HCT116 (cell line): ENCODE measurements around the gene C10orf143. TPM values are rescaled to one million over a fixed set of nuclear protein-coding genes. Genes with fewer than 3 reads are reported as not detected.

Experiments
- ATAC-seq: fragments of 200-7000 bp; cut with Tn5 transposase; 2 replicates; pipeline ENCODE4 v1.9.1; 2020; ENCODE audit warnings: mild to moderate bottlenecking, moderate library complexity
- BruUV-seq: library from RNA; stranded (reverse); fragments of 400-500 nt; replicated peaks from 2 replicates; lab custom pipeline; 2021; lab: Mats Ljungman, UMichigan
- CTCF ChIA-PET: fragments of 300-600 bp; sonication (Branson Sonifier 250); formaldehyde crosslinking; loops from one replicate; lab custom pipeline; 2021; ENCODE audit warnings: antibody characterized with exemption; lab: Charles Lee
- POLR2A ChIA-PET: fragments of 300-600, 350-600 bp; sonication (Branson Sonifier 250); formaldehyde crosslinking; loops from one replicate; lab custom pipeline; 2021; ENCODE audit warnings: antibody characterized with exemption; lab: Charles Lee
- RAD21 ChIA-PET, 2 experiments: fragments of 300-600 bp; sonication (Branson Sonifier 250); formaldehyde crosslinking; loops; one replicate each; lab custom pipeline; 2023; ENCODE audit warnings: low total read pairs in 2 of 2; ENCODE audit not compliant: uncharacterized antibody in 2 of 2, unreplicated experiment in 2 of 2, low non-redundant PET in 1 of 2; lab: Charles Lee
- DNase-seq: peaks from one replicate; pipeline ENCODE4 v3.0.0-alpha.2; 2010; ENCODE audit warnings: low read depth, low spot score
- H2AFZ ChIP-seq: fragments of 200-600 bp; shearing (Covaris generic), sonication (generic); 2 replicates; pipeline ENCODE4 v1.6.1; 2017; ENCODE audit warnings: low read depth, mixed run types, mixed read lengths, antibody characterized with exemption, low read length; ENCODE audit not compliant: poor library complexity, severe bottlenecking
- H3K27ac ChIP-seq: 2 replicates; pipeline ENCODE4 v1.5.1; 2012; ENCODE audit warnings: low read depth, low read length
- H3K27me3 ChIP-seq: fragments of 200-600 bp; sonication (generic); 2 replicates; pipeline ENCODE4 v1.6.1; 2016; ENCODE audit warnings: mixed run types, low read length, mixed read lengths; ENCODE audit not compliant: insufficient read depth
- H3K36me3 ChIP-seq, 2 experiments: fragments of 200-500 bp in 1 of 2; fragments of 200-600 bp in 1 of 2; sonication (Bioruptor generic) in 1 of 2; sonication (generic) in 1 of 2; 2 replicates each; pipeline versions ENCODE4 v1.5.1 to v1.6.1; 2014 to 2016; ENCODE audit warnings: low read length in 2 of 2, inconsistent platforms in 1 of 2, mixed read lengths in 1 of 2, mixed run types in 1 of 2; ENCODE audit not compliant: insufficient read depth in 2 of 2, control insufficient read depth in 1 of 2
- H3K4me1 ChIP-seq, 2 experiments: fragments of 200-600 bp in 1 of 2; sonication (generic) in 1 of 2; 2 replicates each; pipeline versions ENCODE4 v1.5.1 to v1.6.1; 2012 to 2017; ENCODE audit warnings: low read length in 2 of 2, inconsistent platforms in 1 of 2, mild to moderate bottlenecking in 1 of 2, mixed read lengths in 1 of 2, mixed run types in 1 of 2, moderate library complexity in 1 of 2; ENCODE audit not compliant: insufficient read depth in 2 of 2, control insufficient read depth in 1 of 2
- H3K4me2 ChIP-seq: fragments of 200-600 bp; sonication (generic); 2 replicates; pipeline ENCODE4 v1.6.1; 2017; ENCODE audit warnings: mixed run types, low read length, mixed read lengths
- H3K4me3 ChIP-seq, 2 experiments: fragments of 200-600 bp in 1 of 2; sonication (generic) in 1 of 2; replicated peaks in 1 of 2; 2 replicates each; pipeline ENCODE4 v1.5.1; 2011 to 2016; ENCODE audit warnings: low read length in 2 of 2, control low read depth in 1 of 2, low read depth in 1 of 2, mild to moderate bottlenecking in 1 of 2, mixed read lengths in 1 of 2, mixed run types in 1 of 2
- H3K79me2 ChIP-seq: fragments of 200-600 bp; sonication (generic); 2 replicates; pipeline ENCODE4 v1.6.1; 2017; ENCODE audit warnings: mild to moderate bottlenecking, mixed run types, low read length, moderate library complexity, mixed read lengths; ENCODE audit not compliant: insufficient read depth
- H3K9ac ChIP-seq: fragments of 200-600 bp; sonication (generic); 2 replicates; pipeline ENCODE4 v1.6.1; 2016; ENCODE audit warnings: low read length, mixed read lengths
- H3K9me2 ChIP-seq: fragments of 200-600 bp; sonication (generic), shearing (Covaris generic); 2 replicates; pipeline ENCODE4 v1.6.1; 2017; ENCODE audit warnings: mixed run types, mild to moderate bottlenecking, moderate library complexity; ENCODE audit not compliant: insufficient read depth
- H3K9me3 ChIP-seq, 2 experiments: fragments of 200-500 bp in 1 of 2; fragments of 200-600 bp in 1 of 2; sonication (Bioruptor generic) in 1 of 2; sonication (generic) in 1 of 2; 2 replicates each; pipeline ENCODE4 v1.6.1; 2014 to 2017; ENCODE audit warnings: low read length in 2 of 2, mixed read lengths in 2 of 2, inconsistent platforms in 1 of 2, low read depth in 1 of 2, mild to moderate bottlenecking in 1 of 2, mixed run types in 1 of 2, moderate library complexity in 1 of 2; ENCODE audit not compliant: control insufficient read depth in 1 of 2, insufficient read depth in 1 of 2
- H4K20me1 ChIP-seq: fragments of 200-600 bp; sonication (generic), shearing (Covaris generic); 2 replicates; pipeline ENCODE4 v1.6.1; 2017; ENCODE audit warnings: mixed run types, mild to moderate bottlenecking, moderate library complexity; ENCODE audit not compliant: insufficient read depth
- CBX3 ChIP-seq: IDR thresholded peaks from 2 replicates; pipeline ENCODE4 v1.6.1; 2012; ENCODE audit warnings: low read depth
- CEBPB ChIP-seq: IDR thresholded peaks from 2 replicates; pipeline ENCODE4 v1.6.1; 2012; ENCODE audit warnings: low read depth
- CTCF ChIP-seq, 3 experiments: fragments of 200-600 bp in 1 of 3; sonication (generic) in 1 of 3; IDR thresholded peaks in 2 of 3; conservative IDR thresholded peaks in 1 of 3; 2 replicates each; pipeline ENCODE4 v1.5.1; 2012 to 2017; ENCODE audit warnings: low read depth in 2 of 3, low read length in 2 of 3, antibody characterized with exemption in 1 of 3, borderline replicate concordance in 1 of 3, control low read depth in 1 of 3, mild to moderate bottlenecking in 1 of 3, mixed read lengths in 1 of 3, mixed run types in 1 of 3, moderate library complexity in 1 of 3; ENCODE audit not compliant: insufficient read depth in 1 of 3
- EGR1 ChIP-seq: IDR thresholded peaks from 2 replicates; pipeline ENCODE4 v1.6.1; 2012; ENCODE audit warnings: low read depth
- ELF1 ChIP-seq: IDR thresholded peaks from 2 replicates; pipeline ENCODE4 v1.6.1; 2012; ENCODE audit warnings: low read depth, borderline replicate concordance
- EZH2 ChIP-seq: fragments of 200-600 bp; sonication (generic); IDR thresholded peaks from 2 replicates; pipeline ENCODE4 v1.6.1; 2017; ENCODE audit warnings: antibody characterized with exemption, mixed run types
- EZH2phosphoT487 ChIP-seq: fragments of 200-600 bp; IDR thresholded peaks from 2 replicates; pipeline ENCODE4 v1.6.1; 2018; ENCODE audit warnings: antibody characterized with exemption, borderline replicate concordance
- FOSL1 ChIP-seq: IDR thresholded peaks from 2 replicates; pipeline ENCODE4 v1.6.1; 2012; ENCODE audit warnings: low read depth
- MAX ChIP-seq: IDR thresholded peaks from 2 replicates; pipeline ENCODE4 v1.6.1; 2012
- POLR2A ChIP-seq: IDR thresholded peaks from 2 replicates; pipeline ENCODE4 v1.7.0; 2011; ENCODE audit warnings: borderline replicate concordance; ENCODE audit not compliant: insufficient read depth, insufficient read length; ENCODE audit errors: extremely low read depth
- POLR2AphosphoS5 ChIP-seq: IDR thresholded peaks from 2 replicates; pipeline ENCODE4 v1.6.1; 2011; ENCODE audit warnings: mild to moderate bottlenecking, low read depth, low read length, moderate library complexity
- RAD21 ChIP-seq: IDR thresholded peaks from 2 replicates; pipeline ENCODE4 v1.6.1; 2012; ENCODE audit warnings: low read depth, mild to moderate bottlenecking
- SIN3A ChIP-seq: IDR thresholded peaks from 2 replicates; pipeline ENCODE4 v1.6.1; 2012; ENCODE audit warnings: low read depth
- SP1 ChIP-seq: IDR thresholded peaks from 2 replicates; pipeline ENCODE4 v1.6.1; 2012; ENCODE audit warnings: low read depth
- ZFX ChIP-seq: fragments of 450-650 bp; IDR thresholded peaks from 2 replicates; pipeline ENCODE4 v1.6.1; 2017
- ZNF274 ChIP-seq: fragments of 200-500 bp; sonication (Bioruptor generic); IDR thresholded peaks from 2 replicates; pipeline ENCODE4 v1.6.1; 2014; ENCODE audit warnings: mild to moderate bottlenecking, low read depth, low read length, inconsistent platforms
- intact Hi-C: fragments of 100-400 bp; cut with micrococcal nuclease; formaldehyde crosslinking; loops from 2 replicates; pipeline ENCODE4 v1.10.0; 2022
- total RNA-seq: library from RNA; stranded (reverse); gene quantifications from one replicate; pipeline ENCODE4 v1.2.1, GENCODE V29; 2021; ENCODE audit not compliant: unreplicated experiment
- TF ChIP-seq, protein P1 (sequence below): IDR thresholded peaks from 2 replicates; pipeline ENCODE4 v1.6.1; 2011; ENCODE audit warnings: mild to moderate bottlenecking, low read length, moderate library complexity; ENCODE audit not compliant: insufficient replicate concordance; ENCODE audit errors: extremely low read depth

C10orf143 gene
- total RNA-seq, 1 experiment from 2014 or later = 0.66 TPM

- Histone ChIP-seq H3K9ac (no peak overlapping the region), H3K27ac (no peak overlapping the region), H3K4me2 (no peak overlapping the region), H3K4me3 (no peak overlapping the region), H3K9me3 (no peaks in the 10 kb centered on the region), H4K20me1 (no peaks in the 10 kb centered on the region), H3K27me3 (no peaks in the 10 kb centered on the region), H3K79me2 (no peaks in the 10 kb centered on the region), H3K4me1 (no peaks in the 10 kb centered on the region), H2AFZ (no peak overlapping the region), H3K36me3 (no peaks in the 10 kb centered on the region), H3K9me2 (no peaks in the 10 kb centered on the region)
- BruUV-seq = no TSS peak
- intact Hi-C loops = no loop called here
- RAD21 ChIA-PET = no interaction called here
- TF ChIP-seq EGR1 (no peak), EZH2 (no peak), ZNF274 (no peak), CEBPB (no peak), ZFX (no peak), EZH2phosphoT487 (no peak), CBX3 (no peak), POLR2A (no peak), ELF1 (no peak), FOSL1 (no peak), SIN3A (no peak), SP1 (no peak), CTCF (IDR thresholded peaks at IDR 0.05 in 2 of 3, conservative IDR thresholded peaks at IDR 0.05 in 1 of 3; ENCODE audit: borderline replicate concordance in 1 of 3, insufficient read depth in 1 of 3, low read depth in 2 of 3, low read length in 2 of 3) (no peak), MAX (no peak), POLR2AphosphoS5 (no peak), RAD21 (no peak)
- TF ChIP-seq, protein P1, sequence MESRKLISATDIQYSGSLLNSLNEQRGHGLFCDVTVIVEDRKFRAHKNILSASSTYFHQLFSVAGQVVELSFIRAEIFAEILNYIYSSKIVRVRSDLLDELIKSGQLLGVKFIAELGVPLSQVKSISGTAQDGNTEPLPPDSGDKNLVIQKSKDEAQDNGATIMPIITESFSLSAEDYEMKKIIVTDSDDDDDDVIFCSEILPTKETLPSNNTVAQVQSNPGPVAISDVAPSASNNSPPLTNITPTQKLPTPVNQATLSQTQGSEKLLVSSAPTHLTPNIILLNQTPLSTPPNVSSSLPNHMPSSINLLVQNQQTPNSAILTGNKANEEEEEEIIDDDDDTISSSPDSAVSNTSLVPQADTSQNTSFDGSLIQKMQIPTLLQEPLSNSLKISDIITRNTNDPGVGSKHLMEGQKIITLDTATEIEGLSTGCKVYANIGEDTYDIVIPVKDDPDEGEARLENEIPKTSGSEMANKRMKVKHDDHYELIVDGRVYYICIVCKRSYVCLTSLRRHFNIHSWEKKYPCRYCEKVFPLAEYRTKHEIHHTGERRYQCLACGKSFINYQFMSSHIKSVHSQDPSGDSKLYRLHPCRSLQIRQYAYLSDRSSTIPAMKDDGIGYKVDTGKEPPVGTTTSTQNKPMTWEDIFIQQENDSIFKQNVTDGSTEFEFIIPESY = no peak
- POLR2A ChIA-PET = no interaction called here
- DNase-seq = no peak
- CTCF ChIA-PET = no interaction called here
- ATAC-seq = no peak
These were observed 96.2 kb downstream of the C10orf143 start for GRCh38 chr10:130014263-130015074.
